Chondrocyte (in vitro differentiated cells): ENCODE results near the gene KCNK5. TPM values are rescaled to one million over a fixed set of nuclear protein-coding genes. Genes with fewer than 3 reads are reported as not detected.

Source experiments
- DNase-seq: peaks from one replicate; pipeline ENCODE4 v3.0.0; 2021; ENCODE audit warnings: mixed read lengths, low spot score
- H3K27ac Mint-ChIP-seq: one replicate; pipeline ENCODE4 v1.8.0; 2021; ENCODE audit warnings: mild to moderate bottlenecking, moderate library complexity, mixed read lengths; ENCODE audit not compliant: unreplicated experiment
- H3K27me3 Mint-ChIP-seq: 2 replicates; pipeline ENCODE4 v1.8.0; 2021; ENCODE audit warnings: low read depth, mixed read lengths
- H3K36me3 Mint-ChIP-seq: 2 replicates; pipeline ENCODE4 v1.8.0; 2021; ENCODE audit warnings: low read depth, mixed read lengths
- H3K4me1 Mint-ChIP-seq: 2 replicates; pipeline ENCODE4 v1.8.0; 2021; ENCODE audit warnings: low read depth, mild to moderate bottlenecking, mixed read lengths
- H3K4me3 Mint-ChIP-seq: one replicate; pipeline ENCODE4 v1.8.0; 2021; ENCODE audit warnings: mild to moderate bottlenecking, moderate library complexity, mixed read lengths; ENCODE audit not compliant: unreplicated experiment
- H3K9me3 Mint-ChIP-seq: 2 replicates; pipeline ENCODE4 v1.8.0; 2021; ENCODE audit warnings: low read depth, mixed read lengths
- total RNA-seq: library from RNA; stranded (reverse); gene quantifications from 3 replicates; pipeline ENCODE4 v1.2.1, GENCODE V29; 2021
- TF ChIP-seq, protein P1 (sequence below): fragments of 200-600 bp; sonication (generic); IDR thresholded peaks from 2 replicates; pipeline ENCODE4 v1.5.0; 2021; ENCODE audit warnings: antibody characterized with exemption, mild to moderate bottlenecking, moderate library complexity

The KCNK5 gene
- total RNA-seq, 1 donor from 2014 or later, result not detected

DNA sequence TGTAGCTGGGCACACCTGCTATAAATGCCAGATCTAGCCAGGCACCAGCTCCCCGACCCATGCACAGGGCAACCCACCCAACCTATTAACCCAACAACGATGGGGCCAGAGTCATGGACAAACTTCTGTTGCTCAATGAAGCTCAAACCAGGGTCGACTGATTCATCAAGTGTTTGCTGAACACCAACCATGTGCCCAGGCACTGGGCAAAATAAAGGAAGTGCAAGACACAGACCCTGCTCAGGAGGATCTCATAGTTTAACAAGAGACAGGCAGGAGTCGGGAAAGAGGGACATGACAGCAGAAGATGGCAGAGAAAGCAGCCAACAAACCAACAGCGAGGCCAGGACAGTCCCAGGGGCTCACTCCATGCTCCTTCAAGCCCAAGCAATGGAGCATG lies 18.8 kb downstream of the KCNK5 start:
- Mint-ChIP-seq H3K27ac (no peak overlapping the region), H3K4me1 (peaks cover 7% of the 10 kb centered on the region)

DNA sequence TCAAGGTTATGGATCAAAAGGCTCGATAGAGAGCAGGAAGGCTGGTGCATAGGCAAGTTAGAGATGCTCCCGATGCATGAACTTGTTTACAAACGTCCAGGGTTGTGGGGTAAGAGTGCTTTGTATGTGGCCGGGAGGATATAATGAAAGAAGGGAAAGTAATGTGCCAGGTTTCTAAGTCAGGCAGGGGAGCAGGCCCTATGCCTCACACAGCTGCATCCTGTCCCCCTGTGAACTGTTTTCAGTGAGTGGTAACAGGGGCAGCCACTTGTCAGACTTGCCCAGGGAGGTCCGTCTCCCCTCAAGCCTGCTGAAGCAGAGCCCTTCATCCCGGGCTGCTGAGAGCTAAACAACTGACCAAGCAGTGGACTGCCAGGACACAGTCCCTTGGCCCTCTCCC lies 19.4 kb downstream of the KCNK5 start:
- H3K9me3 Mint-ChIP-seq, result no peaks in the 10 kb centered on the region
- peaks cover 9% of the 10 kb centered on the region for H3K27me3 Mint-ChIP-seq
- DNase-seq, result no peak
- peaks cover 2% of the 10 kb centered on the region for H3K4me1 Mint-ChIP-seq
- no peak overlapping the region for H3K4me3 Mint-ChIP-seq
- TF ChIP-seq, protein P1, sequence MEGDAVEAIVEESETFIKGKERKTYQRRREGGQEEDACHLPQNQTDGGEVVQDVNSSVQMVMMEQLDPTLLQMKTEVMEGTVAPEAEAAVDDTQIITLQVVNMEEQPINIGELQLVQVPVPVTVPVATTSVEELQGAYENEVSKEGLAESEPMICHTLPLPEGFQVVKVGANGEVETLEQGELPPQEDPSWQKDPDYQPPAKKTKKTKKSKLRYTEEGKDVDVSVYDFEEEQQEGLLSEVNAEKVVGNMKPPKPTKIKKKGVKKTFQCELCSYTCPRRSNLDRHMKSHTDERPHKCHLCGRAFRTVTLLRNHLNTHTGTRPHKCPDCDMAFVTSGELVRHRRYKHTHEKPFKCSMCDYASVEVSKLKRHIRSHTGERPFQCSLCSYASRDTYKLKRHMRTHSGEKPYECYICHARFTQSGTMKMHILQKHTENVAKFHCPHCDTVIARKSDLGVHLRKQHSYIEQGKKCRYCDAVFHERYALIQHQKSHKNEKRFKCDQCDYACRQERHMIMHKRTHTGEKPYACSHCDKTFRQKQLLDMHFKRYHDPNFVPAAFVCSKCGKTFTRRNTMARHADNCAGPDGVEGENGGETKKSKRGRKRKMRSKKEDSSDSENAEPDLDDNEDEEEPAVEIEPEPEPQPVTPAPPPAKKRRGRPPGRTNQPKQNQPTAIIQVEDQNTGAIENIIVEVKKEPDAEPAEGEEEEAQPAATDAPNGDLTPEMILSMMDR, result no peak
- no peak overlapping the region for H3K27ac Mint-ChIP-seq
- no peaks in the 10 kb centered on the region for H3K36me3 Mint-ChIP-seq

More for the DNA sequence above, 18.8 kb downstream of the KCNK5 start:
- TF ChIP-seq, protein P1, result no peak
- Mint-ChIP-seq H3K9me3 (no peaks in the 10 kb centered on the region), H3K27me3 (peaks cover 9% of the 10 kb centered on the region), H3K36me3 (no peaks in the 10 kb centered on the region), H3K4me3 (no peak overlapping the region)
- no peak for DNase-seq

DNA sequence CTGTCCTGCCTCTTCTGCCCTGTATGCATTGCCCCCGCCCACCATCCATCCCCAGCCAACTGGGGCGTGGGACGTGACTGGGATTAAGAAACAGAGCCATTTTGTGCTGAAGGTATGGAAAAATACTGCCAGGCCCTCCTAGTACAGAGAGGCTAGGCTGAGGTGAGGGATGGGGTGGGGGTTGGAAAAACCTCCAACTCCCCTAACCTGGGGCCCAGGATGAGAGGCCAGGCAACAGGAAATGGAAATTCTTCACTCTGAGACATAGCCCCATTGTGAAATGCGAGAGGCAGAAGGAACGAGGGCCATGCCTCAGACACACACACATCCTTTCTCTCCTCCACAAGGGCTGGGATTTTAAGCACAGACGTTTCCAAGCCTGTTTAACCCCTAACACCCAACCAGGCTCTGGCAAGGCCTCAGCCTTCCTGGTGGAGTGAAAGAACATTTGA lies 19.9 kb downstream of the KCNK5 start:
- Mint-ChIP-seq H3K4me3 (no peak overlapping the region), H3K4me1 (no peaks in the 10 kb centered on the region), H3K27me3 (peaks cover 9% of the 10 kb centered on the region), H3K9me3 (no peaks in the 10 kb centered on the region), H3K27ac (no peak overlapping the region), H3K36me3 (no peaks in the 10 kb centered on the region)
- TF ChIP-seq, protein P1, result no peak
- DNase-seq, result no peak

DNA sequence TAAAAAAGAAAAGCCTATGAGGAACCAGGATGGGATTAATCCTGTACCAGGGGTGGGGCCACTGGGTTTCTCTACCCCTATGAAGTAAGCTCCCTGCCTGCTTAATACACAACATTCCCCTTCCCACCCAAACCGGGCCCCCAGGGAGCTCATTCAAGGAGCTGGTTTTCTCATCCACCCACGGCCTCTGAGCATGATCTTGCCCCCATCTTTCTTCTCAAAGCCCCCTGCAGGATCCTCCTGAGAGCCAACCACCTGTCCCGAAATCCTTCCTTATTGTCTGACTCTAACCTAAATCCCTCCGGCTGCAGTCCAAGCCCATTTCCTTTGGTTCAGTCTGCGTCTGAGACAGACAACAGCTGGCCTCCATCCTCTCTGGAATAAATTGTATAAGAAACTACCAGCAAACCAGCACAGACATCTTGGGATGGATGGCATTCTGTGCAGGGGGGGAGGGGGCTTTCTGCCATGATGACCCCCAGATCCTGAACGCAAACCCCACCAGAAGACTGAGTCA lies 21.0 kb downstream of the KCNK5 start:
- no peaks in the 10 kb centered on the region for H3K4me1 Mint-ChIP-seq
- TF ChIP-seq, protein P1, result no peak
- no peak overlapping the region for H3K4me3 Mint-ChIP-seq
- no peaks in the 10 kb centered on the region for H3K9me3 Mint-ChIP-seq
- DNase-seq, result no peak
- no peaks in the 10 kb centered on the region for H3K36me3 Mint-ChIP-seq
- no peak overlapping the region for H3K27ac Mint-ChIP-seq
- peaks cover 9% of the 10 kb centered on the region for H3K27me3 Mint-ChIP-seq

DNA sequence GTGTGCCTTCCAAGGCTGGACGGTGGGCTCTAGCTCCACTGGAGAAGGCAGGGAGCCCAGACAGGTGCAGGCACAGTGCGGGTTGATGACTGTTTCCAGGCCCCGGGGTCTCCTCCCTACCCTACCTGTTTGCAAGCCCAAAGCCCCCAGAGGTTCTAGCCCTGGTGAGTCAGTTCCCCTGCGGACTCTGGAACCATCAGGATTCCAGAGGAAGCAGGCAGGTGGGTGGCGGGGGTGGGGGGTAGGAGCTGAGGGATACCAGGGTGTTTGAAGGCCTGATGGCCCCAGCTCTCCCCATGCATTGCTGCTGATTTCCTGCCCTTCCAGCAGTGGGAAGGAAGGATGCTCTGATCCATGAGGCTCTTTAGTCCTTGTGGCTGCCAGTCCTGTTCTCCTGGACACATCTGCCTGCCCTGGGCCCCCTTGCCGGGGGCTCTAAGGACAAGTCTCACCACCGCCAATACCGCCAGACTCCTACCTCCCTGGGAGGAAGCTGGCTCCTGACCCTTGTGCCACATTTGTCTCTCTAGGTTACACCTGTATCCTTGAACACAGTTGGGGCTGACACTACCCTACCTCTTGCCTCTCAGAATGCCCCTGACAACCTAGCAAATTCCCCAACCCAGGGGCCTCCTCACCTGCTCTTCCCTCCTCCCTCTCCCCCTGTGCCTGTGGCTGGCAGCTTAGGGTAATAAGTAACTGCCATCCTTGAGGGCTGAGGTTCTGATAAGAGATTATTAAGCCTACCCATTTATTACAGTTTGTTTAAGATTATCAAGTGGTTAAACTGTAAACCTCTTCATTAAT lies 21.7 kb downstream of the KCNK5 start:
- TF ChIP-seq, protein P1, result no peak
- Mint-ChIP-seq H3K9me3 (no peaks in the 10 kb centered on the region), H3K27me3 (peaks cover 9% of the 10 kb centered on the region), H3K27ac (no peak overlapping the region), H3K4me3 (no peak overlapping the region), H3K36me3 (no peaks in the 10 kb centered on the region), H3K4me1 (no peaks in the 10 kb centered on the region)
- no peak for DNase-seq
